Peyer's patch (tissue), 4 donors: ENCODE measurements around the gene LBHD2. TPM values are rescaled to one million over a fixed set of nuclear protein-coding genes. Genes with fewer than 3 reads are reported as not detected.

Experiments
- DNase-seq, 3 donors: peaks; one replicate each; pipeline ENCODE4 v3.0.0-alpha.2; 2017 to 2019
- H3K27ac ChIP-seq, 4 donors: fragments of 200-600 bp; sonication (generic); one replicate each; pipeline ENCODE4 v1.5.1; 2016 to 2019
- H3K27me3 ChIP-seq, 2 donors: fragments of 200-600 bp; sonication (generic); one replicate each; pipeline ENCODE4 v1.5.1; 2019
- H3K36me3 ChIP-seq, 3 donors: fragments of 200-600 bp; sonication (generic); one replicate each; pipeline ENCODE4 v1.5.1; 2016 to 2019
- H3K4me1 ChIP-seq, 4 donors: fragments of 200-600 bp; sonication (generic); one replicate each; pipeline ENCODE4 v1.5.1; 2016 to 2019
- H3K4me3 ChIP-seq, 4 donors: fragments of 200-600 bp; sonication (generic); 1 replicate in 3 of 4; 2 replicates in 1 of 4; pipeline ENCODE4 v1.5.1; 2016 to 2019; ENCODE audit warnings: mild to moderate bottlenecking in 1 of 4
- H3K9me3 ChIP-seq, 4 donors: fragments of 200-600 bp; sonication (generic); one replicate each; pipeline ENCODE4 v1.5.1; 2016 to 2019; ENCODE audit warnings: mild to moderate bottlenecking in 1 of 4
- POLR2A ChIP-seq, 2 donors: fragments of 450-650 bp; IDR thresholded peaks; one replicate each; pipeline ENCODE4 v1.5.1; 2017; ENCODE audit warnings: antibody characterized with exemption in 2 of 2, mild to moderate bottlenecking in 2 of 2, moderate library complexity in 2 of 2
- total RNA-seq, 4 donors: library from RNA; depleted of rRNA; stranded (reverse); fragments of >200 nt; gene quantifications; one replicate each; pipeline ENCODE4 v1.1.0, GENCODE V29; 2016
- TF ChIP-seq, protein P1 (sequence below), 6 experiments: fragments of 450-650 bp in 4 of 6; fragments of 200-600 bp in 2 of 6; sonication (generic) in 1 of 6; IDR thresholded peaks; one replicate each; pipeline ENCODE4 v1.5.1; 2017 to 2019; ENCODE audit warnings: antibody characterized with exemption in 6 of 6, mild to moderate bottlenecking in 3 of 6, moderate library complexity in 1 of 6

Gene LBHD2
- total RNA-seq, 4 donors from 2014 or later, result not detected

GRCh38 chr14:103073876-103074728 is 9.9 kb upstream of the LBHD2 start:
- Histone ChIP-seq H3K9me3 (no peaks in the 10 kb centered on the region), H3K4me3 (peak overlapping the region in 1 of 4 donors; percentile 17), H3K27ac (peak overlapping the region in 2 of 4 donors; percentile 76 to 87), H3K4me1 (peaks cover 5 to 42% (median 6%) of the 10 kb centered on the region in 4 donors), H3K36me3 (no peaks in the 10 kb centered on the region), H3K27me3 (no peaks in the 10 kb centered on the region)
- DNase-seq, result peak in 1 of 3 donors; percentile 51
- TF ChIP-seq POLR2A (IDR thresholded peaks at IDR 0.05), result no peak
- TF ChIP-seq, protein P1, sequence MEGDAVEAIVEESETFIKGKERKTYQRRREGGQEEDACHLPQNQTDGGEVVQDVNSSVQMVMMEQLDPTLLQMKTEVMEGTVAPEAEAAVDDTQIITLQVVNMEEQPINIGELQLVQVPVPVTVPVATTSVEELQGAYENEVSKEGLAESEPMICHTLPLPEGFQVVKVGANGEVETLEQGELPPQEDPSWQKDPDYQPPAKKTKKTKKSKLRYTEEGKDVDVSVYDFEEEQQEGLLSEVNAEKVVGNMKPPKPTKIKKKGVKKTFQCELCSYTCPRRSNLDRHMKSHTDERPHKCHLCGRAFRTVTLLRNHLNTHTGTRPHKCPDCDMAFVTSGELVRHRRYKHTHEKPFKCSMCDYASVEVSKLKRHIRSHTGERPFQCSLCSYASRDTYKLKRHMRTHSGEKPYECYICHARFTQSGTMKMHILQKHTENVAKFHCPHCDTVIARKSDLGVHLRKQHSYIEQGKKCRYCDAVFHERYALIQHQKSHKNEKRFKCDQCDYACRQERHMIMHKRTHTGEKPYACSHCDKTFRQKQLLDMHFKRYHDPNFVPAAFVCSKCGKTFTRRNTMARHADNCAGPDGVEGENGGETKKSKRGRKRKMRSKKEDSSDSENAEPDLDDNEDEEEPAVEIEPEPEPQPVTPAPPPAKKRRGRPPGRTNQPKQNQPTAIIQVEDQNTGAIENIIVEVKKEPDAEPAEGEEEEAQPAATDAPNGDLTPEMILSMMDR (IDR thresholded peaks at IDR 0.05), result no peak

- Histone ChIP-seq H3K4me3 (peak overlapping the region; percentile 24 to 55 (median 50)), H3K27me3 (no peaks in the 10 kb centered on the region)
These were observed 9.2 kb upstream of the LBHD2 start for GRCh38 chr14:103074729-103075367.

GRCh38 chr14:103078420-103078749 is 5.6 kb upstream of the LBHD2 start:
- Histone ChIP-seq H3K9me3 (no peaks in the 10 kb centered on the region), H3K4me3 (no peak overlapping the region), H3K27ac (no peak overlapping the region), H3K36me3 (no peaks in the 10 kb centered on the region), H3K4me1 (peaks cover 0 to 21% (median 6%) of the 10 kb centered on the region in 4 donors), H3K27me3 (no peaks in the 10 kb centered on the region)
- no peak for TF ChIP-seq POLR2A (IDR thresholded peaks at IDR 0.05)
- TF ChIP-seq, protein P1 (IDR thresholded peaks at IDR 0.05), result peak; percentile 69 to 90 (median 82)
- peak; percentile 77 to 94 (median 83) for DNase-seq

More at GRCh38 chr14:103074729-103075367, 9.2 kb upstream of the LBHD2 start:
- Histone ChIP-seq H3K9me3 (no peaks in the 10 kb centered on the region), H3K36me3 (no peaks in the 10 kb centered on the region), H3K27ac (peak overlapping the region in 3 of 4 donors; percentile 14 to 87 (median 76)), H3K4me1 (peaks cover 5 to 42% (median 6%) of the 10 kb centered on the region in 4 donors)
- TF ChIP-seq, protein P1 (IDR thresholded peaks at IDR 0.05), result no peak
- no peak for TF ChIP-seq POLR2A (IDR thresholded peaks at IDR 0.05)
- peak in 2 of 3 donors; percentile 77 for DNase-seq

- Histone ChIP-seq H3K27ac (no peak overlapping the region), H3K4me1 (peaks cover 0 to 16% (median 6%) of the 10 kb centered on the region in 4 donors), H3K27me3 (peaks cover 0 to 2% of the 10 kb centered on the region in 2 donors), H3K4me3 (no peak overlapping the region), H3K9me3 (no peaks in the 10 kb centered on the region), H3K36me3 (no peaks in the 10 kb centered on the region)
- DNase-seq, result no peak
- TF ChIP-seq, protein P1 (IDR thresholded peaks at IDR 0.05), result no peak
- TF ChIP-seq POLR2A (IDR thresholded peaks at IDR 0.05), result no peak
These were observed 5.0 kb upstream of the LBHD2 start for GRCh38 chr14:103078860-103079587.

DNA sequence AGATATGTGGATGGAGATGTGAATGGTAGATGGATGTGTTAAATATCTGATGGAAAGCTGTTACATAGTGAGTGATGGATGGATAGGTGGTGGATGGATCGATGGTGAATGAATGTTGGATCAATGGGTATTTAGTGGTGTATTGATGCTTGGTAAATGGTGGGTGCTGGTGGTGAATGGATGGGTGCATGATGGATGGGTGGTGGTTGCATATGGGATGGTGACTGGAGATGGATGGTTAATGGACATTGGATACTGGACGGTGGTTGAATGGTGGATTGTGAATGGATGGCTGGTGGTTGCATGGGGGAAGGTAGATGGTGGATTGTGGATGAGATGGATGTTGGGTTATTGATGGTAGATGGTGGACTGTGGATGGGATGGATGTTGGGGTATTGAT is 2.1 kb upstream of the LBHD2 start:
- TF ChIP-seq POLR2A (IDR thresholded peaks at IDR 0.05), result no peak
- TF ChIP-seq, protein P1 (IDR thresholded peaks at IDR 0.05), result no peak
- Histone ChIP-seq H3K4me1 (peaks cover 0 to 5% (median 0%) of the 10 kb centered on the region in 4 donors), H3K27ac (no peak overlapping the region), H3K36me3 (no peaks in the 10 kb centered on the region), H3K9me3 (no peaks in the 10 kb centered on the region), H3K4me3 (no peak overlapping the region), H3K27me3 (peaks cover 0 to 6% of the 10 kb centered on the region in 2 donors)
- DNase-seq, result no peak
